OCI-LY1 (cell line): ENCODE data around the gene LARP4.

Experiments used
- H2AFZ ChIP-seq: fragments of 200-600 bp; sonication (generic), shearing (Covaris generic); 2 replicates; pipeline ENCODE4 v1.6.0; 2014; ENCODE audit warnings: antibody characterized with exemption, mild to moderate bottlenecking, low read length
- H3F3A ChIP-seq: fragments of 200-600 bp; sonication (generic), shearing (Covaris generic); 2 replicates; pipeline ENCODE4 v1.6.0; 2014; ENCODE audit warnings: mild to moderate bottlenecking, antibody characterized with exemption, low read length, moderate library complexity; ENCODE audit not compliant: insufficient read depth
- H3K27ac ChIP-seq: fragments of 200-600 bp; sonication (generic); 2 replicates; pipeline ENCODE4 v1.5.1; 2014; ENCODE audit warnings: low read length, mixed run types, mild to moderate bottlenecking, low read depth; ENCODE audit not compliant: poor library complexity, severe bottlenecking
- H3K27me3 ChIP-seq: fragments of 200-600 bp; sonication (generic); 2 replicates; pipeline ENCODE4 v1.6.0; 2014; ENCODE audit warnings: antibody characterized with exemption, mild to moderate bottlenecking, low read length, moderate library complexity; ENCODE audit not compliant: insufficient read depth
- H3K36me3 ChIP-seq: fragments of 200-600 bp; sonication (generic); 2 replicates; pipeline ENCODE4 v1.6.1; 2014; ENCODE audit warnings: mild to moderate bottlenecking, antibody characterized with exemption, low read length, moderate library complexity, mixed read lengths; ENCODE audit not compliant: insufficient read depth
- H3K4me1 ChIP-seq: fragments of 200-600 bp; sonication (generic); 2 replicates; pipeline ENCODE4 v1.5.1; 2014; ENCODE audit warnings: mild to moderate bottlenecking, low read length, moderate library complexity; ENCODE audit not compliant: insufficient read depth, severe bottlenecking
- H3K4me2 ChIP-seq: fragments of 200-600 bp; sonication (generic), shearing (Covaris generic); 2 replicates; pipeline ENCODE4 v1.6.1; 2014; ENCODE audit warnings: low read length
- H3K4me3 ChIP-seq: fragments of 200-600 bp; sonication (generic); 2 replicates; pipeline ENCODE4 v1.5.1; 2014; ENCODE audit warnings: low read length, low read depth, mild to moderate bottlenecking, mixed read lengths; ENCODE audit not compliant: poor library complexity, severe bottlenecking
- H3K79me2 ChIP-seq: fragments of 200-600 bp; shearing (Covaris generic); 2 replicates; pipeline ENCODE4 v1.6.1; 2016; ENCODE audit warnings: mixed run types, low read length, mixed read lengths; ENCODE audit not compliant: insufficient read depth
- H3K9ac ChIP-seq: fragments of 200-600 bp; sonication (generic), shearing (Covaris generic); 2 replicates; pipeline ENCODE4 v1.6.1; 2014; ENCODE audit warnings: mild to moderate bottlenecking, low read length, mixed read lengths
- H3K9me2 ChIP-seq: fragments of 200-600 bp; sonication (generic), shearing (Covaris generic); 2 replicates; pipeline ENCODE4 v1.6.1; 2014; ENCODE audit warnings: low read depth, mild to moderate bottlenecking, low read length, mixed read lengths
- H3K9me3 ChIP-seq: fragments of 200-600 bp; shearing (Covaris generic); 2 replicates; pipeline ENCODE4 v1.6.1; 2014; ENCODE audit warnings: low read length, mixed read lengths
- H4K20me1 ChIP-seq: fragments of 200-600 bp; sonication (generic), shearing (Covaris generic); 2 replicates; pipeline ENCODE4 v1.6.0; 2016; ENCODE audit warnings: mild to moderate bottlenecking, low read length; ENCODE audit not compliant: insufficient read depth
- CTCF ChIP-seq: fragments of 200-600 bp; sonication (generic), shearing (Covaris generic); IDR thresholded peaks from 2 replicates; pipeline ENCODE4 v1.5.1; 2017; ENCODE audit warnings: mild to moderate bottlenecking, antibody characterized with exemption, low read length, moderate library complexity, mixed read lengths
- EZH2 ChIP-seq: fragments of 200-600 bp; sonication (generic), shearing (Covaris generic); IDR thresholded peaks from 2 replicates; pipeline ENCODE4 v1.8.0; 2017; ENCODE audit warnings: borderline replicate concordance, mixed run types, mild to moderate bottlenecking, antibody characterized with exemption, low read length, moderate library complexity, mixed read lengths

LARP4 gene

GRCh38 chr12:50452795-50453194 is 52.1 kb downstream of the LARP4 start:
- no peaks in the 10 kb centered on the region for H4K20me1 ChIP-seq
- H3K9me2 ChIP-seq, result no peaks in the 10 kb centered on the region
- no peaks in the 10 kb centered on the region for H3K9me3 ChIP-seq
- no peaks in the 10 kb centered on the region for H3K27me3 ChIP-seq
- no peak overlapping the region for H3K9ac ChIP-seq
- no peak overlapping the region for H3K27ac ChIP-seq
- TF ChIP-seq EZH2, result no peak
- TF ChIP-seq CTCF, result no peak
- no peaks in the 10 kb centered on the region for H3K79me2 ChIP-seq
- no peak overlapping the region for H2AFZ ChIP-seq
- no peak overlapping the region for H3K4me3 ChIP-seq
- no peaks in the 10 kb centered on the region for H3K4me1 ChIP-seq
- peaks cover 76% of the 10 kb centered on the region for H3K36me3 ChIP-seq
- no peaks in the 10 kb centered on the region; the same call in 1 of the 2 replicates for H3F3A ChIP-seq
- H3K4me2 ChIP-seq, result no peak overlapping the region

- Histone ChIP-seq H3K4me2 (no peak overlapping the region), H3K9ac (no peak overlapping the region), H3K9me2 (no peaks in the 10 kb centered on the region), H3K79me2 (no peaks in the 10 kb centered on the region), H3K4me1 (no peaks in the 10 kb centered on the region), H3F3A (no peaks in the 10 kb centered on the region; the same call in 1 of the 2 replicates), H3K36me3 (peaks cover 68% of the 10 kb centered on the region), H4K20me1 (no peaks in the 10 kb centered on the region), H3K9me3 (no peaks in the 10 kb centered on the region), H3K27ac (no peak overlapping the region), H3K4me3 (no peak overlapping the region), H3K27me3 (no peaks in the 10 kb centered on the region), H2AFZ (no peak overlapping the region)
- TF ChIP-seq EZH2 (no peak), CTCF (no peak)
Observed at GRCh38 chr12:50453872-50454271, 53.2 kb downstream of the LARP4 start.

GRCh38 chr12:50458606-50459005 is 57.9 kb downstream of the LARP4 start:
- no peak overlapping the region for H3K27ac ChIP-seq
- H3K36me3 ChIP-seq, result peaks cover 79% of the 10 kb centered on the region
- H2AFZ ChIP-seq, result no peak overlapping the region

More at GRCh38 chr12:50458606-50459005, 57.9 kb downstream of the LARP4 start:
- TF ChIP-seq CTCF, result no peak
- TF ChIP-seq EZH2, result no peak
- Histone ChIP-seq H3K79me2 (no peaks in the 10 kb centered on the region), H3K9ac (no peak overlapping the region), H3K4me1 (no peaks in the 10 kb centered on the region), H3F3A (no peaks in the 10 kb centered on the region), H3K27me3 (no peaks in the 10 kb centered on the region), H4K20me1 (no peaks in the 10 kb centered on the region), H3K4me2 (no peak overlapping the region), H3K9me3 (no peaks in the 10 kb centered on the region), H3K9me2 (no peaks in the 10 kb centered on the region), H3K4me3 (no peak overlapping the region)
